ENCODE measurements around the gene TMTC4.

Gene TMTC4

GRCh38 chr13:100673713-100674571 lies 653 bp downstream of the TMTC4 start (continued):
- TF ChIP-seq ZNF138 (tag by site-specific recombination; IDR thresholded peaks at IDR 0.05; ENCODE audit: borderline replicate concordance), result no peak
- TF ChIP-seq PRDM10 (tag by site-specific recombination; IDR thresholded peaks at IDR 0.05), result peak; percentile 22; the same call in 1 of the 2 replicates
- TF ChIP-seq ZNF202 (tag by site-specific recombination; IDR thresholded peaks at IDR 0.05; ENCODE audit: borderline replicate concordance), result no peak
- TF ChIP-seq INSM2 (tag by site-specific recombination; IDR thresholded peaks at IDR 0.05), result no peak
- no peak for TF ChIP-seq ZXDB (tag by site-specific recombination; IDR thresholded peaks at IDR 0.05)
- no peak for TF ChIP-seq EGR2 (tag by site-specific recombination; IDR thresholded peaks at IDR 0.05; ENCODE audit: low read depth)
- peak; percentile 83 for TF ChIP-seq ZEB2 (tag by site-specific recombination; IDR thresholded peaks at IDR 0.05)
- no peak for TF ChIP-seq ZNF280D (tag by site-specific recombination; IDR thresholded peaks at IDR 0.05)
- no peak for TF ChIP-seq TCF7L2 (IDR thresholded peaks at IDR 0.05; ENCODE audit: borderline replicate concordance, low read depth, low read length)
- no peak for TF ChIP-seq ZNF623 (tag by site-specific recombination; IDR thresholded peaks at IDR 0.05)
- no peak for TF ChIP-seq ZNF580 (tag by site-specific recombination; IDR thresholded peaks at IDR 0.05)
- no peak for TF ChIP-seq CTCF (tag by site-specific recombination; IDR thresholded peaks at IDR 0.05)
- no peak for TF ChIP-seq OVOL3 (tag by site-specific recombination; IDR thresholded peaks at IDR 0.05)
- TF ChIP-seq ELK4 (IDR thresholded peaks at IDR 0.05; ENCODE audit: borderline replicate concordance, low read depth, low read length), result no peak
- no peak for TF ChIP-seq PRDM6 (tag by site-specific recombination; IDR thresholded peaks at IDR 0.05)
- no peak for TF ChIP-seq MYNN (tag by site-specific recombination; IDR thresholded peaks at IDR 0.05; ENCODE audit: borderline replicate concordance)
- peak; percentile 30 for TF ChIP-seq ZBTB26 (tag by site-specific recombination; optimal IDR thresholded peaks at IDR 0.05)
- TF ChIP-seq ZSCAN4 (tag by site-specific recombination; IDR thresholded peaks at IDR 0.05), result no peak
- TF ChIP-seq ZNF510 (tag by site-specific recombination; IDR thresholded peaks at IDR 0.05; ENCODE audit: insufficient replicate concordance), result no peak
- no peak for TF ChIP-seq ZNF792 (tag by site-specific recombination; IDR thresholded peaks at IDR 0.05)
- no peak for TF ChIP-seq ZNF585B (tag by site-specific recombination; IDR thresholded peaks at IDR 0.05)
